Fibroblast of the aortic adventitia (primary cell): ENCODE results near the gene ACY1. TPM values are rescaled to one million over a fixed set of nuclear protein-coding genes. Genes with fewer than 3 reads are reported as not detected.
A peak's percentile ranks its signal among the peaks of the same experiment; 100 is the strongest.

Source experiments
- DNase-seq: peaks from one replicate; pipeline ENCODE4 v3.0.0-alpha.2; 2010; ENCODE audit warnings: low read depth
- H3K4me3 ChIP-seq: 2 replicates; pipeline ENCODE4 v1.5.1; 2011; ENCODE audit warnings: low read depth, mild to moderate bottlenecking, control low read depth, low read length, moderate library complexity
- CTCF ChIP-seq: IDR thresholded peaks from 2 replicates; pipeline ENCODE4 v1.5.1; 2011; ENCODE audit warnings: mild to moderate bottlenecking, low read length, control low read depth, inconsistent platforms; ENCODE audit not compliant: insufficient read depth
- total RNA-seq: library from RNA; depleted of rRNA; stranded (reverse); fragments of >200 nt; gene quantifications from 2 replicates; pipeline ENCODE4 v1.2.3, GENCODE V29; 2012; ENCODE audit warnings: low replicate concordance

The ACY1 gene
- total RNA-seq, 1 donor = 26.7 TPM

GRCh38 chr3:51968883-51969678, 14.3 kb upstream of the ACY1 start:
- peak overlapping the region; percentile 73 for H3K4me3 ChIP-seq
- no peak for TF ChIP-seq CTCF
- no peak for DNase-seq

GRCh38 chr3:51969841-51970240, 13.5 kb upstream of the ACY1 start:
- TF ChIP-seq CTCF = no peak
- no peak for DNase-seq

GRCh38 chr3:51970606-51971300, 12.6 kb upstream of the ACY1 start:
- DNase-seq = no peak
- H3K4me3 ChIP-seq = no peak overlapping the region
- no peak for TF ChIP-seq CTCF

More at GRCh38 chr3:51969841-51970240, 13.5 kb upstream of the ACY1 start:
- H3K4me3 ChIP-seq = no peak overlapping the region

- no peak for DNase-seq
- H3K4me3 ChIP-seq = no peak overlapping the region
- TF ChIP-seq CTCF = no peak
Measured at GRCh38 chr3:51971350-51971749, 12.0 kb upstream of the ACY1 start.

- no peak for DNase-seq
- TF ChIP-seq CTCF = no peak
- peak overlapping the region; percentile 93 for H3K4me3 ChIP-seq
Measured at GRCh38 chr3:51974277-51974962, 8.9 kb upstream of the ACY1 start.

GRCh38 chr3:51974963-51975851, 8.1 kb upstream of the ACY1 start, which contains the start of gene ABHD14A:
ABHD14A (plus strand) TSS chr3:51975064; CDS start chr3:51975136, 72 bp downstream.
- H3K4me3 ChIP-seq = peak within 1 kb of the TSS; percentile 93
- DNase-seq = peak; percentile 67
- no peak for TF ChIP-seq CTCF
